H1 (cell line): ENCODE results near the gene MYL3. TPM values are rescaled to one million over a fixed set of nuclear protein-coding genes. Genes with fewer than 3 reads are reported as not detected.

Source experiments
- CTCF ChIA-PET: fragments of 300-600 bp; sonication (Branson Sonifier 250); formaldehyde crosslinking; loops from one replicate; lab custom pipeline; 2021; ENCODE audit not compliant: partially characterized antibody; lab: Charles Lee
- POLR2A ChIA-PET: fragments of 300-600 bp; sonication (Branson Sonifier 250); formaldehyde crosslinking; loops from one replicate; lab custom pipeline; 2021; ENCODE audit warnings: inconsistent platforms; ENCODE audit not compliant: partially characterized antibody; lab: Charles Lee
- DNase-seq, 2 experiments: peaks; one replicate each; pipeline versions ENCODE4 v3.0.0 to v3.0.0-alpha.2; 2010 to 2022; ENCODE audit warnings: low spot score in 2 of 2, low read depth in 1 of 2, mixed read lengths in 1 of 2
- FAIRE-seq: peaks from 2 replicates; lab custom pipeline; 2011; peaks lifted over from hg19 to GRCh38; lab: Jason Lieb, UNC
- H2AFZ ChIP-seq: 2 replicates; pipeline ENCODE4 v1.8.1; 2012; ENCODE audit warnings: low read length, inconsistent platforms
- H2AK5ac ChIP-seq: 2 replicates; pipeline ENCODE4 v1.6.1; 2013; ENCODE audit warnings: low read depth, low read length
- H2BK120ac ChIP-seq: replicated peaks from 2 replicates; pipeline ENCODE3; 2013; ENCODE audit warnings: low read depth, low read length, inconsistent platforms
- H2BK12ac ChIP-seq: 2 replicates; pipeline ENCODE4 v1.6.1; 2013; ENCODE audit warnings: low read depth, low read length
- H2BK15ac ChIP-seq: 2 replicates; pipeline ENCODE4 v1.6.1; 2013; ENCODE audit warnings: low read length
- H2BK20ac ChIP-seq: 2 replicates; pipeline ENCODE4 v1.6.1; 2013; ENCODE audit warnings: low read length
- H2BK5ac ChIP-seq: 2 replicates; pipeline ENCODE4 v1.6.1; 2013; ENCODE audit warnings: low read depth, low read length
- H3K14ac ChIP-seq: 2 replicates; pipeline ENCODE4 v1.6.1; 2013; ENCODE audit warnings: inconsistent platforms; ENCODE audit not compliant: insufficient read length
- H3K18ac ChIP-seq: 2 replicates; pipeline ENCODE4 v1.6.1; 2013; ENCODE audit warnings: low read length; ENCODE audit errors: extremely low read depth
- H3K23ac ChIP-seq: 2 replicates; pipeline ENCODE4 v1.6.1; 2013; ENCODE audit warnings: inconsistent platforms; ENCODE audit not compliant: insufficient read length
- H3K23me2 ChIP-seq: 2 replicates; pipeline ENCODE4 v1.6.1; 2013; ENCODE audit warnings: low read depth, low read length
- H3K27ac ChIP-seq: 2 replicates; pipeline ENCODE4 v1.6.1; 2011; ENCODE audit warnings: low read depth, low read length, inconsistent platforms
- H3K27me3 ChIP-seq, 4 experiments: replicated peaks in 1 of 4; 1 replicate in 1 of 4; 2 replicates in 3 of 4; pipeline versions ENCODE4 v1.6.1 to v1.8.1; 2011 to 2013; ENCODE audit warnings: low read length in 3 of 4, mild to moderate bottlenecking in 3 of 4, inconsistent platforms in 2 of 4, mixed read lengths in 2 of 4, moderate library complexity in 1 of 4; ENCODE audit not compliant: control insufficient read depth in 3 of 4, insufficient read depth in 3 of 4; ENCODE audit errors: extremely low read depth in 1 of 4
- H3K36me3 ChIP-seq, 4 experiments: 2 replicates each; pipeline versions ENCODE4 v1.6.1 to v1.8.1; 2011 to 2013; ENCODE audit warnings: mild to moderate bottlenecking in 4 of 4, low read length in 3 of 4, moderate library complexity in 2 of 4, control low read depth in 1 of 4, inconsistent platforms in 1 of 4; ENCODE audit not compliant: insufficient read depth in 4 of 4, control insufficient read depth in 2 of 4
- H3K4ac ChIP-seq: replicated peaks from 2 replicates; pipeline ENCODE3; 2013; ENCODE audit warnings: low read length, low read depth, mixed read lengths, inconsistent platforms; ENCODE audit not compliant: insufficient read length
- H3K4me1 ChIP-seq, 4 experiments: replicated peaks in 1 of 4; 1 replicate in 1 of 4; 2 replicates in 3 of 4; pipeline versions ENCODE4 v1.6.1 to v1.8.1; 2011 to 2013; ENCODE audit warnings: low read length in 3 of 4, inconsistent platforms in 2 of 4, mixed read lengths in 1 of 4; ENCODE audit not compliant: insufficient read depth in 4 of 4, control insufficient read depth in 3 of 4
- H3K4me2 ChIP-seq, 2 experiments: 2 replicates each; pipeline versions ENCODE4 v1.6.1 to v1.8.1; 2011 to 2013; ENCODE audit warnings: low read depth in 2 of 2, low read length in 2 of 2, control low read depth in 1 of 2, inconsistent platforms in 1 of 2, mild to moderate bottlenecking in 1 of 2; ENCODE audit not compliant: insufficient read depth in 1 of 2
- H3K4me3 ChIP-seq, 4 experiments: fragments of 200-600, 300-600 bp in 1 of 4; sonication (generic), shearing (Covaris generic), sonication (Bioruptor Twin) in 1 of 4; 2 replicates each; pipeline versions ENCODE4 v1.5.1 to v1.8.1; 2011 to 2016; ENCODE audit warnings: low read length in 4 of 4, low read depth in 3 of 4, control low read depth in 2 of 4, inconsistent platforms in 2 of 4, mild to moderate bottlenecking in 2 of 4, mixed read lengths in 1 of 4, moderate library complexity in 1 of 4; ENCODE audit not compliant: insufficient read depth in 2 of 4; ENCODE audit errors: extremely low read depth in 1 of 4
- H3K56ac ChIP-seq: replicated peaks from 2 replicates; pipeline ENCODE3; 2013; ENCODE audit warnings: low read depth, mild to moderate bottlenecking, mixed read lengths, low read length, inconsistent platforms; ENCODE audit not compliant: insufficient read length
- H3K79me1 ChIP-seq: 2 replicates; pipeline ENCODE4 v1.6.1; 2013; ENCODE audit warnings: low read depth, low read length, control low read depth
- H3K79me2 ChIP-seq, 2 experiments: 2 replicates each; pipeline versions ENCODE4 v1.6.1 to v1.8.1; 2012 to 2013; ENCODE audit warnings: low read length in 2 of 2, mild to moderate bottlenecking in 2 of 2, inconsistent platforms in 1 of 2; ENCODE audit not compliant: insufficient read depth in 2 of 2, control insufficient read depth in 1 of 2
- H3K9ac ChIP-seq, 4 experiments: replicated peaks in 1 of 4; 1 replicate in 1 of 4; 2 replicates in 3 of 4; pipeline versions ENCODE4 v1.6.1 to v1.8.1; 2011 to 2013; ENCODE audit warnings: low read depth in 3 of 4, low read length in 3 of 4, control low read depth in 2 of 4, mild to moderate bottlenecking in 2 of 4, moderate library complexity in 2 of 4, inconsistent platforms in 1 of 4; ENCODE audit errors: extremely low read depth in 1 of 4
- H3K9me3 ChIP-seq, 2 experiments: 2 replicates each; pipeline versions ENCODE4 v1.6.1 to v1.8.1; 2012 to 2013; ENCODE audit warnings: mild to moderate bottlenecking in 2 of 2, moderate library complexity in 2 of 2, control low read depth in 1 of 2, inconsistent platforms in 1 of 2, low read depth in 1 of 2, low read length in 1 of 2, mixed read lengths in 1 of 2; ENCODE audit not compliant: insufficient read depth in 2 of 2
- H4K20me1 ChIP-seq, 2 experiments: replicated peaks in 1 of 2; 2 replicates each; pipeline versions ENCODE3 to v1.8.1; 2011 to 2013; ENCODE audit warnings: inconsistent platforms in 2 of 2, low read length in 2 of 2, mild to moderate bottlenecking in 1 of 2; ENCODE audit not compliant: insufficient read depth in 2 of 2, control insufficient read depth in 1 of 2
- H4K5ac ChIP-seq: 2 replicates; pipeline ENCODE4 v1.6.1; 2013; ENCODE audit warnings: low read length, low read depth, mixed read lengths, inconsistent platforms; ENCODE audit not compliant: insufficient read length
- H4K8ac ChIP-seq: 2 replicates; pipeline ENCODE4 v1.8.0; 2013; ENCODE audit warnings: mild to moderate bottlenecking, moderate library complexity, low read length, inconsistent platforms; ENCODE audit not compliant: insufficient read depth; ENCODE audit errors: extremely low read depth
- H4K91ac ChIP-seq: replicated peaks from 2 replicates; pipeline ENCODE3; 2013; ENCODE audit warnings: low read length, mixed read lengths, inconsistent platforms; ENCODE audit not compliant: insufficient read length
- SRF ChIP-seq: IDR thresholded peaks from 2 replicates; pipeline ENCODE4 v1.6.1; 2011; ENCODE audit warnings: mild to moderate bottlenecking, low read depth, low read length, moderate library complexity
- TEAD4 ChIP-seq: IDR thresholded peaks from 2 replicates; pipeline ENCODE4 v1.6.1; 2012; ENCODE audit warnings: low read depth, low read length, inconsistent platforms, mixed read lengths
- WGBS, 2 experiments: shearing (Covaris generic) in 1 of 2; methylation state at CpG; one replicate each; pipeline versions ENCODE4 v1.1.6 to v1.1.7; 2013 to 2015; ENCODE audit warnings: low lambda C conversion rate in 2 of 2, mixed read lengths in 2 of 2, inconsistent platforms in 1 of 2, low coverage in 1 of 2, missing lambda C conversion rate in 1 of 2; ENCODE audit not compliant: insufficient replicate concordance in 2 of 2, insufficient coverage in 1 of 2, insufficient read length in 1 of 2; ENCODE audit errors: extremely low coverage in 1 of 2, missing lambda C conversion rate in 1 of 2; 5-methylcytosine and 5-hydroxymethylcytosine counted together
- polyA plus RNA-seq, 7 experiments: library from polyadenylated mRNA; depleted of rRNA in 3 of 7; stranded (reverse) in 5 of 7; unstranded in 2 of 7; fragments of >200 nt in 5 of 7; fragments of 200-250 nt in 2 of 7; gene quantifications; 1 replicate in 5 of 7; 2 replicates in 1 of 7; 4 replicates in 1 of 7; pipeline versions ENCODE4 v1.2.1 to v1.2.3, GENCODE V29; 2011 to 2013; ENCODE audit warnings: missing spikeins in 2 of 7, mixed read lengths in 2 of 7
- total RNA-seq: library from RNA; stranded (reverse); fragmentation: NEBNext Ultra II Directional; extraction: Animal tissue kit (Norgen Biotek cat#: 25700); gene quantifications from 2 replicates; pipeline ENCODE4 v1.2.1, GENCODE V29; 2021

Gene MYL3
- total and polyA plus RNA-seq, 2 of the 8 experiments (the other 6 are each of a cell fraction or from before 2014, with no cell fraction given) = 0.06 TPM; not detected in 1

DNA sequence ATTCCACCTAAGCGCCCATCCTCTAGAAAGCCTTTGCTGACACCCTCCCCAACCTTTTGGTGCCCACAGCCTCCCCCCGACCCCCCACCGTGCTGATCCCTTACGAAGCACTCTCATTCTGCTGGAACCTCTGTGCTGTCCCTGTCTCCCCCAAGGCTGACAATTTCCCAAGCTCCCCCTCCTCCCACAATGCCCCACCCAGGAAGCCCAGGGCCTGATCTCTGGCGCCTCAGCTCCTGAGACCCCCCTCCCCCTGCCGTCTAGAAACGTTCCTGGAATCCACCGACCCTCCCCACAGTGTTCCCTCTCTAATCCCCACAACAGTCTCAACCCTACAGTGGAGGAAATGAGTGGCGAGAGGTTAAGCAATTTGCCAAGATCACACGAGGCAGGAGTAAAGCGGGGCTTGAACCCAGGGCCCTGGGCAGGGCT, 18.3 kb downstream of the MYL3 start:
- no peak overlapping the region for H2AK5ac ChIP-seq
- no peaks in the 10 kb centered on the region for H3K36me3 ChIP-seq
- H2BK20ac ChIP-seq = no peak overlapping the region
- no peaks in the 10 kb centered on the region for H3K79me1 ChIP-seq
- H3K18ac ChIP-seq = peak overlapping the region; percentile 90
- H2AFZ ChIP-seq = 0 out of 2 replicates have a peak overlapping the region, but pooled peaks have one; percentile 70
- TF ChIP-seq TEAD4 = no peak
- TF ChIP-seq SRF = no peak
- peaks cover 0 to 13% (median 5%) of the 10 kb centered on the region in 4 experiments; a peak in 4 of 7 replicates for H3K27me3 ChIP-seq
- no peak overlapping the region; the same call in none of the 2 replicates for H4K8ac ChIP-seq
- H3K9ac ChIP-seq = no peak overlapping the region; a peak in 1 of 7 replicates
- H3K4ac ChIP-seq = no peak overlapping the region
- WGBS, 2 experiments = 64% methylated on average over 6 of the region's 11 CpGs; no CpG with 5 or more reads in 1 of the 2 experiments
- H2BK12ac ChIP-seq = peak overlapping the region; percentile 60
- H3K4me3 ChIP-seq = peak overlapping the region in 2 of 4 experiments; percentile 31 to 63; a peak in 5 of 8 replicates
- peak overlapping the region; percentile 52; the same call in 1 of the 2 replicates for H2BK5ac ChIP-seq
- H2BK15ac ChIP-seq = peak overlapping the region; percentile 95; the same call in 1 of the 2 replicates
- peaks cover 4% of the 10 kb centered on the region; the same call in 1 of the 2 replicates for H3K23me2 ChIP-seq
- no peaks in the 10 kb centered on the region for H3K79me2 ChIP-seq
- no peak overlapping the region for H3K27ac ChIP-seq
- H3K4me1 ChIP-seq = peaks cover 0 to 10% (median 8%) of the 10 kb centered on the region in 4 experiments; a peak in 6 of 7 replicates
- FAIRE-seq (no peak), DNase-seq (peak in 1 of 2 experiments; percentile 49)
- no peak overlapping the region for H3K14ac ChIP-seq
- no peak overlapping the region for H2BK120ac ChIP-seq
- no peak overlapping the region for H4K91ac ChIP-seq
- peak overlapping the region; percentile 63 to 64 for H3K4me2 ChIP-seq
- H4K20me1 ChIP-seq = no peaks in the 10 kb centered on the region
- no peak overlapping the region for H3K56ac ChIP-seq
- ChIA-PET CTCF (interaction anchor here (0.5 to 2.9 kb wide), 21 partner anchors 22 to 673 kb away, joined by 3 to 17 read pairs (median 5); no protein-coding TSS in a partner anchor), POLR2A (interaction anchor here (1.7 to 1.8 kb wide), 2 partner anchors 15 to 17 kb away, joined by 5 read pairs; no protein-coding TSS in a partner anchor)
- H4K5ac ChIP-seq = no peak overlapping the region
- H3K23ac ChIP-seq = no peak overlapping the region
- peaks cover 0 to 4% of the 10 kb centered on the region in 2 experiments; a peak in 1 of 4 replicates for H3K9me3 ChIP-seq
